H9 (cell line): ENCODE measurements around the gene PFKFB2. TPM values are rescaled to one million over a fixed set of nuclear protein-coding genes. Genes with fewer than 3 reads are reported as not detected.

Experiments
- DNase-seq: peaks from one replicate; pipeline ENCODE4 v3.0.0-alpha.2; 2017
- H2AFZ ChIP-seq: one replicate; pipeline ENCODE4 v1.6.1; 2013; ENCODE audit warnings: mild to moderate bottlenecking, low read length, control low read depth, moderate library complexity
- H2AK5ac ChIP-seq: 2 replicates; pipeline ENCODE4 v1.6.1; 2013; ENCODE audit warnings: low read length, control low read depth, mixed read lengths; ENCODE audit not compliant: insufficient read length
- H2BK120ac ChIP-seq: one replicate; pipeline ENCODE4 v1.6.1; 2013; ENCODE audit warnings: low read depth, mild to moderate bottlenecking, low read length, control low read depth, inconsistent platforms; ENCODE audit not compliant: poor library complexity, severe bottlenecking
- H2BK12ac ChIP-seq: 2 replicates; pipeline ENCODE4 v1.6.1; 2013; ENCODE audit warnings: low read length, control low read depth, mixed read lengths, low read depth; ENCODE audit not compliant: insufficient read length
- H2BK15ac ChIP-seq: 2 replicates; pipeline ENCODE4 v1.6.1; 2013; ENCODE audit warnings: low read depth, low read length, control low read depth
- H2BK20ac ChIP-seq: one replicate; pipeline ENCODE4 v1.6.1; 2013; ENCODE audit warnings: low read depth, mild to moderate bottlenecking, low read length, control low read depth, inconsistent platforms; ENCODE audit not compliant: poor library complexity, severe bottlenecking
- H2BK5ac ChIP-seq: 2 replicates; pipeline ENCODE4 v1.6.1; 2013; ENCODE audit warnings: low read length, control low read depth, mixed read lengths; ENCODE audit not compliant: insufficient read length
- H3K14ac ChIP-seq: 2 replicates; pipeline ENCODE4 v1.6.1; 2013; ENCODE audit warnings: low read length, control low read depth; ENCODE audit not compliant: insufficient read depth
- H3K18ac ChIP-seq: 2 replicates; pipeline ENCODE4 v1.6.1; 2013; ENCODE audit warnings: low read depth, mild to moderate bottlenecking, mixed read lengths, low read length, control low read depth; ENCODE audit not compliant: insufficient read length
- H3K23ac ChIP-seq: 2 replicates; pipeline ENCODE4 v1.6.1; 2013; ENCODE audit warnings: low read length, control low read depth, mixed read lengths, low read depth; ENCODE audit not compliant: insufficient read length
- H3K23me2 ChIP-seq: 2 replicates; pipeline ENCODE4 v1.6.1; 2013; ENCODE audit warnings: low read depth, mild to moderate bottlenecking, mixed read lengths, low read length, control low read depth; ENCODE audit not compliant: insufficient read length, poor library complexity, severe bottlenecking
- H3K27ac ChIP-seq: 2 replicates; pipeline ENCODE4 v1.5.1; 2013; ENCODE audit warnings: low read length, control low read depth, mixed read lengths, low read depth; ENCODE audit not compliant: insufficient read length
- H3K27me3 ChIP-seq: 2 replicates; pipeline ENCODE4 v1.6.1; 2013; ENCODE audit warnings: low read length, control low read depth, inconsistent platforms; ENCODE audit not compliant: insufficient read depth
- H3K4ac ChIP-seq: 2 replicates; pipeline ENCODE4 v1.6.1; 2013; ENCODE audit warnings: low read depth, mild to moderate bottlenecking, control low read depth, inconsistent platforms, low read length, moderate library complexity
- H3K4me1 ChIP-seq: 2 replicates; pipeline ENCODE4 v1.6.1; 2013; ENCODE audit warnings: low read length, control low read depth, inconsistent platforms; ENCODE audit not compliant: insufficient read depth
- H3K4me2 ChIP-seq: 2 replicates; pipeline ENCODE4 v1.6.1; 2013; ENCODE audit warnings: low read length, control low read depth, mixed read lengths; ENCODE audit not compliant: insufficient read length, insufficient read depth
- H3K56ac ChIP-seq: 2 replicates; pipeline ENCODE4 v1.6.1; 2013; ENCODE audit warnings: low read depth, mild to moderate bottlenecking, mixed read lengths, low read length, control low read depth; ENCODE audit not compliant: insufficient read length
- H3K79me1 ChIP-seq: 2 replicates; pipeline ENCODE4 v1.6.1; 2013; ENCODE audit warnings: low read depth, mild to moderate bottlenecking, moderate library complexity, low read length, control low read depth, inconsistent platforms; ENCODE audit not compliant: insufficient read depth, poor library complexity, severe bottlenecking
- H3K79me2 ChIP-seq: 2 replicates; pipeline ENCODE4 v1.6.1; 2013; ENCODE audit warnings: low read length, control low read depth, inconsistent platforms; ENCODE audit not compliant: insufficient read depth
- H3K9ac ChIP-seq: 2 replicates; pipeline ENCODE4 v1.6.1; 2013; ENCODE audit warnings: low read length, control low read depth, mixed read lengths; ENCODE audit not compliant: insufficient read length; ENCODE audit errors: extremely low read depth
- H3K9me3 ChIP-seq: one replicate; pipeline ENCODE4 v1.6.1; 2013; ENCODE audit warnings: low read depth, low read length, inconsistent platforms; ENCODE audit not compliant: control insufficient read depth
- H3T11ph ChIP-seq: one replicate; pipeline ENCODE4 v1.6.1; 2013; ENCODE audit warnings: mild to moderate bottlenecking, low read length, control low read depth, inconsistent platforms
- H4K20me1 ChIP-seq: one replicate; pipeline ENCODE4 v1.6.1; 2013; ENCODE audit not compliant: control insufficient read depth, insufficient read length, insufficient read depth
- H4K5ac ChIP-seq: 2 replicates; pipeline ENCODE4 v1.6.1; 2013; ENCODE audit warnings: low read depth, mild to moderate bottlenecking, mixed read lengths, low read length, control low read depth; ENCODE audit not compliant: insufficient read length
- H4K8ac ChIP-seq: replicated peaks from 2 replicates; pipeline ENCODE4 v1.6.1; 2013; ENCODE audit warnings: low read length, control low read depth, mixed read lengths, low read depth; ENCODE audit not compliant: insufficient read length
- H4K91ac ChIP-seq: 2 replicates; pipeline ENCODE4 v1.6.1; 2013; ENCODE audit warnings: low read depth, mild to moderate bottlenecking, moderate library complexity, mixed read lengths, low read length, control low read depth; ENCODE audit not compliant: insufficient read length
- H3K27ac Mint-ChIP-seq, 3 experiments: 2 replicates in 2 of 3; 3 replicates in 1 of 3; pipeline ENCODE4 v1.8.0; 2020 to 2021; ENCODE audit warnings: mixed read lengths in 3 of 3, mild to moderate bottlenecking in 1 of 3, moderate library complexity in 1 of 3
- H3K27me3 Mint-ChIP-seq: 2 replicates; pipeline ENCODE4 v1.8.0; 2021; ENCODE audit warnings: low read depth, mild to moderate bottlenecking, moderate library complexity, mixed read lengths
- H3K36me3 Mint-ChIP-seq, 3 experiments: 2 replicates in 2 of 3; 3 replicates in 1 of 3; pipeline ENCODE4 v1.8.0; 2020 to 2021; ENCODE audit warnings: low read depth in 3 of 3, mixed read lengths in 3 of 3; ENCODE audit not compliant: insufficient read depth in 1 of 3
- H3K4me1 Mint-ChIP-seq, 2 experiments: 2 replicates each; pipeline ENCODE4 v1.8.0; 2020; ENCODE audit warnings: mixed read lengths in 2 of 2
- H3K4me3 Mint-ChIP-seq, 2 experiments: 2 replicates in 1 of 2; 3 replicates in 1 of 2; pipeline ENCODE4 v1.8.0; 2020 to 2021; ENCODE audit warnings: mild to moderate bottlenecking in 2 of 2, mixed read lengths in 2 of 2, moderate library complexity in 1 of 2
- H3K9me3 Mint-ChIP-seq, 2 experiments: 2 replicates in 1 of 2; 3 replicates in 1 of 2; pipeline ENCODE4 v1.8.0; 2020; ENCODE audit warnings: mild to moderate bottlenecking in 2 of 2, mixed read lengths in 2 of 2, moderate library complexity in 1 of 2
- CTCF ChIP-seq: fragments of 200-600 bp; sonication (generic); conservative IDR thresholded peaks from 3 replicates; pipeline ENCODE4 v1.8.0; 2021; ENCODE audit warnings: antibody characterized with exemption, mild to moderate bottlenecking
- WGBS: extraction: QIAGEN DNeasy Blood & Tissue Kit; methylation state at CpG from one replicate; pipeline ENCODE4 v1.1.7; 2013; ENCODE audit warnings: missing lambda C conversion rate, low lambda C conversion rate, mixed read lengths; ENCODE audit not compliant: insufficient read length; ENCODE audit errors: extremely low coverage; 5-methylcytosine and 5-hydroxymethylcytosine counted together
- total RNA-seq: library from RNA; stranded (reverse); gene quantifications from 2 replicates; pipeline ENCODE4 v1.2.1, GENCODE V29; 2021

PFKFB2 gene
- total RNA-seq, 1 experiment from 2014 or later, result 14.6 TPM

GRCh38 chr1:207088161-207088560, 35.1 kb downstream of the PFKFB2 start:
- H3K14ac ChIP-seq, result no peak overlapping the region
- H4K91ac ChIP-seq, result no peak overlapping the region
- H2AK5ac ChIP-seq, result no peak overlapping the region
- no peak overlapping the region for H3K27ac ChIP-seq
- H3K56ac ChIP-seq, result no peak overlapping the region
- H2BK12ac ChIP-seq, result no peak overlapping the region
- no peaks in the 10 kb centered on the region for H3K23me2 ChIP-seq
- H3K23ac ChIP-seq, result no peak overlapping the region
- no peak overlapping the region for H3T11ph ChIP-seq
- no peaks in the 10 kb centered on the region for H3K79me1 ChIP-seq
- H2BK120ac ChIP-seq, result no peak overlapping the region
- Mint-ChIP-seq H3K9me3 (no peaks in the 10 kb centered on the region), H3K36me3 (no peaks in the 10 kb centered on the region), H3K4me3 (no peak overlapping the region), H3K27ac (no peak overlapping the region), H3K27me3 (no peaks in the 10 kb centered on the region; the same call in 1 of the 2 replicates), H3K4me1 (peaks cover 12 to 17% of the 10 kb centered on the region in 2 experiments)
- H3K18ac ChIP-seq, result no peak overlapping the region
- TF ChIP-seq CTCF, result no peak
- no peak overlapping the region for H2BK20ac ChIP-seq
- no peak overlapping the region for H2AFZ ChIP-seq
- no peaks in the 10 kb centered on the region for H4K20me1 ChIP-seq
- no peaks in the 10 kb centered on the region for H3K27me3 ChIP-seq
- H3K9ac ChIP-seq, result no peak overlapping the region
- no peaks in the 10 kb centered on the region for H3K9me3 ChIP-seq
- no peaks in the 10 kb centered on the region for H3K79me2 ChIP-seq
- no peak overlapping the region for H3K4me2 ChIP-seq
- H2BK15ac ChIP-seq, result no peak overlapping the region
- H4K5ac ChIP-seq, result no peak overlapping the region
- no peak overlapping the region for H3K4ac ChIP-seq
- no peaks in the 10 kb centered on the region; the same call in 1 of the 2 replicates for H3K4me1 ChIP-seq
- no peak overlapping the region for H4K8ac ChIP-seq
- H2BK5ac ChIP-seq, result no peak overlapping the region
- no peak for DNase-seq
- WGBS, result 100% methylated on average over 1 of the region's 2 CpGs
